SK-N-SH (cell line): ENCODE data around the gene NOX4. TPM values are rescaled to one million over a fixed set of nuclear protein-coding genes. Genes with fewer than 3 reads are reported as not detected.

ENCODE experiments used
- CTCF ChIA-PET: fragments of 300-600, 350-600 bp; formaldehyde crosslinking; extraction: SDS; loops from one replicate; lab custom pipeline; 2021; lab: Yijun Ruan, JAX
- POLR2A ChIA-PET: fragments of 350-600 bp; sonication (Branson Sonifier 250); formaldehyde crosslinking; extraction: SDS; loops from one replicate; lab custom pipeline; 2020; ENCODE audit warnings: antibody characterized with exemption, inconsistent platforms; lab: Yijun Ruan, JAX
- DNase-seq: peaks from one replicate; pipeline ENCODE4 v3.0.0; 2012
- H2AFZ ChIP-seq: fragments of 200-600 bp; sonication (generic); 2 replicates; pipeline ENCODE4 v1.8.1; 2016; ENCODE audit warnings: antibody characterized with exemption, mild to moderate bottlenecking, low read depth
- H3F3A ChIP-seq: fragments of 200-600 bp; sonication (generic); replicated peaks from 2 replicates; pipeline ENCODE3; 2016; ENCODE audit warnings: antibody characterized with exemption, mild to moderate bottlenecking; ENCODE audit not compliant: insufficient read depth
- H3K27ac ChIP-seq, 2 experiments: fragments of 200-500 bp in 1 of 2; fragments of 200-600 bp in 1 of 2; sonication (Bioruptor generic) in 1 of 2; sonication (generic), shearing (Covaris generic) in 1 of 2; 2 replicates each; pipeline versions ENCODE4 v1.5.1 to v1.6.1; 2014 to 2016; ENCODE audit warnings: low read depth in 2 of 2, inconsistent platforms in 1 of 2, low read length in 1 of 2, mild to moderate bottlenecking in 1 of 2, mixed read lengths in 1 of 2
- H3K27me3 ChIP-seq: fragments of 200-600 bp; sonication (generic), shearing (Covaris generic); 2 replicates; pipeline ENCODE4 v1.6.1; 2016; ENCODE audit warnings: mixed run types; ENCODE audit not compliant: insufficient read depth
- H3K36me3 ChIP-seq, 2 experiments: fragments of 200-500 bp in 1 of 2; fragments of 200-600 bp in 1 of 2; sonication (Bioruptor generic) in 1 of 2; sonication (generic) in 1 of 2; replicated peaks in 1 of 2; 2 replicates each; pipeline versions ENCODE3 to v1.5.1; 2014 to 2016; ENCODE audit warnings: low read length in 1 of 2, mild to moderate bottlenecking in 1 of 2; ENCODE audit not compliant: insufficient read depth in 2 of 2, control insufficient read depth in 1 of 2
- H3K4me1 ChIP-seq, 2 experiments: fragments of 200-500 bp in 1 of 2; fragments of 200-600 bp in 1 of 2; sonication (Bioruptor generic) in 1 of 2; sonication (generic), shearing (Covaris generic) in 1 of 2; 2 replicates each; pipeline versions ENCODE4 v1.5.1 to v1.6.1; 2014 to 2016; ENCODE audit warnings: low read depth in 1 of 2, low read length in 1 of 2, mixed run types in 1 of 2; ENCODE audit not compliant: insufficient read depth in 2 of 2, control insufficient read depth in 1 of 2
- H3K4me2 ChIP-seq: fragments of 200-600 bp; sonication (generic), shearing (Covaris generic); 2 replicates; pipeline ENCODE4 v1.6.1; 2017; ENCODE audit warnings: mixed run types
- H3K4me3 ChIP-seq, 2 experiments: fragments of 200-500 bp in 1 of 2; fragments of 200-600 bp in 1 of 2; sonication (Bioruptor generic) in 1 of 2; sonication (generic), shearing (Covaris generic) in 1 of 2; 2 replicates each; pipeline versions ENCODE4 v1.5.1 to v1.8.1; 2014 to 2016; ENCODE audit warnings: low read depth in 2 of 2, inconsistent platforms in 1 of 2, low read length in 1 of 2, mild to moderate bottlenecking in 1 of 2, mixed read lengths in 1 of 2, moderate library complexity in 1 of 2
- H3K79me2 ChIP-seq: fragments of 200-600 bp; sonication (generic); 2 replicates; pipeline ENCODE4 v1.8.1; 2017; ENCODE audit warnings: mild to moderate bottlenecking; ENCODE audit not compliant: insufficient read depth
- H3K9ac ChIP-seq: fragments of 200-600 bp; sonication (generic); 2 replicates; pipeline ENCODE4 v1.6.1; 2017; ENCODE audit warnings: mixed run types
- H3K9me2 ChIP-seq: fragments of 200-600 bp; sonication (generic); 2 replicates; pipeline ENCODE4 v1.6.1; 2017; ENCODE audit warnings: mixed run types
- H3K9me3 ChIP-seq: fragments of 200-600 bp; sonication (generic); 2 replicates; pipeline ENCODE4 v1.6.1; 2017; ENCODE audit warnings: mixed run types, mild to moderate bottlenecking, moderate library complexity
- H4K20me1 ChIP-seq: fragments of 200-600 bp; sonication (generic); 2 replicates; pipeline ENCODE4 v1.6.1; 2017; ENCODE audit warnings: mild to moderate bottlenecking, mixed run types; ENCODE audit not compliant: insufficient read depth
- EP300 ChIP-seq, 2 experiments: IDR thresholded peaks; 2 replicates each; pipeline versions ENCODE4 v1.4.0 to v1.6.1; 2012; ENCODE audit warnings: borderline replicate concordance in 1 of 2, low read depth in 1 of 2, low read length in 1 of 2
- FOSL2 ChIP-seq: IDR thresholded peaks from 2 replicates; pipeline ENCODE4 v1.4.0; 2012; ENCODE audit warnings: low read depth, mild to moderate bottlenecking, moderate library complexity, borderline replicate concordance
- FOXJ3 ChIP-seq: sonication (generic); formaldehyde crosslinking; IDR thresholded peaks from 2 replicates; pipeline ENCODE4 v1.5.1; 2020; ENCODE audit warnings: mild to moderate bottlenecking, missing genetic modification reagents
- FOXM1 ChIP-seq: IDR thresholded peaks from 2 replicates; pipeline ENCODE4 v1.4.0; 2012; ENCODE audit warnings: low read depth, mild to moderate bottlenecking
- MXI1 ChIP-seq: IDR thresholded peaks from 2 replicates; pipeline ENCODE4 v1.6.1; 2012; ENCODE audit warnings: mild to moderate bottlenecking, low read depth, low read length, improper control_type of control experiment
- NRF1 ChIP-seq: IDR thresholded peaks from 2 replicates; pipeline ENCODE4 v1.6.1; 2012; ENCODE audit warnings: low read depth, mild to moderate bottlenecking, low read length
- POLR2AphosphoS5 ChIP-seq: IDR thresholded peaks from 2 replicates; pipeline ENCODE4 v1.6.1; 2012; ENCODE audit warnings: low read depth, low read length
- RCOR1 ChIP-seq: fragments of 150-350 bp; IDR thresholded peaks from 2 replicates; pipeline ENCODE4 v1.6.1; 2017; ENCODE audit warnings: antibody characterized with exemption, low read length
- SMC3 ChIP-seq: IDR thresholded peaks from 2 replicates; pipeline ENCODE4 v1.6.1; 2012; ENCODE audit warnings: low read depth, low read length, improper control_type of control experiment
- YY1 ChIP-seq: IDR thresholded peaks from 2 replicates; pipeline ENCODE4 v1.4.0; 2012; ENCODE audit warnings: low read depth, mild to moderate bottlenecking
- WGBS: methylation state at CpG from one replicate; pipeline ENCODE4 v1.1.6; 2017; ENCODE audit warnings: low lambda C conversion rate; 5-methylcytosine and 5-hydroxymethylcytosine counted together
- polyA plus RNA-seq, 3 experiments: library from polyadenylated mRNA; depleted of rRNA; stranded (reverse); fragments of >200 nt; gene quantifications; 2 replicates each; pipeline ENCODE4 v1.2.3, GENCODE V29; 2012
- TF ChIP-seq, protein P1 (sequence below): fragments of 150-350 bp; IDR thresholded peaks from 2 replicates; pipeline ENCODE4 v1.6.1; 2017; ENCODE audit warnings: antibody characterized with exemption, low read length, low read depth, borderline replicate concordance
- TF ChIP-seq, protein P2 (sequence below): fragments of 150-350 bp; IDR thresholded peaks from 2 replicates; pipeline ENCODE4 v1.6.1; 2016; ENCODE audit warnings: mild to moderate bottlenecking, low read depth, low read length

NOX4 gene
- polyA plus RNA-seq, 1 of the 3 experiments (the other 2 are of a cell fraction), result 2.2 TPM

DNA sequence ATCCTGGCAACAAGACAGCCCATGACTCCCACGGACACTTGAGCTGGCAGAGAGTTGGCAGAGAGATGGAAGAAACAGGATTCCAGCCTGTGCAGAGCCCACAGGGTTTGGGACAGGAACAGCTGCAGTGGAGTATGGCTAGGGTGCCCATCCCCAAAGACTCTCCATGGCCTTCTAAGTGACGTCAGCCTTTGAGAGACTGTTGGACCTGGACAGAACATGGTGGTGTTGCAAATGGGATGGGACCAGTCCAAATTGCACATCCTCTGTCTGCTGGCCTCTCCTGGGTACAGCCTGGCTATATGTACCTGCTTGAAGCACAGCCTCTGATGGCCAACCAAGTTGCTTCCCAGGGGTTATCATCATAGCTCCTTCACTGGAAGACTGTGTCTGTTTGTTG, 34.5 kb downstream of the NOX4 start:
- Histone ChIP-seq H3K4me2 (no peak overlapping the region), H3K27me3 (no peaks in the 10 kb centered on the region), H3K36me3 (no peaks in the 10 kb centered on the region), H4K20me1 (no peaks in the 10 kb centered on the region), H3K9me2 (no peaks in the 10 kb centered on the region), H3K79me2 (no peaks in the 10 kb centered on the region; the same call in 1 of the 2 replicates), H3K27ac (no peak overlapping the region), H3K4me1 (no peaks in the 10 kb centered on the region), H3K9ac (no peak overlapping the region), H3K4me3 (no peak overlapping the region), H2AFZ (no peak overlapping the region), H3K9me3 (no peaks in the 10 kb centered on the region), H3F3A (no peaks in the 10 kb centered on the region)
- ChIA-PET POLR2A (no interaction called here), CTCF (interaction anchor here (0.7 kb wide), 1 partner anchor 9 kb away, joined by 3 read pairs; no protein-coding TSS in a partner anchor)
- DNase-seq, result no peak
- TF ChIP-seq SMC3, result no peak
- TF ChIP-seq, protein P1, sequence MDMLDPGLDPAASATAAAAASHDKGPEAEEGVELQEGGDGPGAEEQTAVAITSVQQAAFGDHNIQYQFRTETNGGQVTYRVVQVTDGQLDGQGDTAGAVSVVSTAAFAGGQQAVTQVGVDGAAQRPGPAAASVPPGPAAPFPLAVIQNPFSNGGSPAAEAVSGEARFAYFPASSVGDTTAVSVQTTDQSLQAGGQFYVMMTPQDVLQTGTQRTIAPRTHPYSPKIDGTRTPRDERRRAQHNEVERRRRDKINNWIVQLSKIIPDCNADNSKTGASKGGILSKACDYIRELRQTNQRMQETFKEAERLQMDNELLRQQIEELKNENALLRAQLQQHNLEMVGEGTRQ, result no peak
- no peak for TF ChIP-seq RCOR1
- WGBS, result 40% methylated on average over 1 of the region's 2 CpGs

DNA sequence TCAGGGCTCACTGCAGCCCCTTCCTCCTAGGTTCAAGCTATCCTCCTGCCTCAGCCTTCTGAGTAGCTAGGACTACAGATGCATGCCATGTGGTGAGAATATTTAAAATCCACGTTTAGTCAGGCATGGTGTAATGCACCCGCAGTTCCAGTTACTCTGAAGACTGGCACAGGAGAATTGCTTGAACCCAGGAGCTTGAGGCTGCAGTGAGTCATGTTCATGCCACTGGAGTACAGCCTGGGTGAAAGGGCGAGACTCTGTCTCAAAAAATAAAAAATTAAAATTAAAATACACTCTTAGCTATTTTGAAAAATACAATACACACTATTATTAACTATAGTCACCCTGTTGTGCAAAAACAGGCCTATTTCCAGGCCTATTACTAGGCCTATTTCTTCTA, 38.4 kb downstream of the NOX4 start:
- 68% methylated on average over 3 of the region's 3 CpGs for WGBS
- no peak for DNase-seq

More for the DNA sequence above, 38.4 kb downstream of the NOX4 start:
- Histone ChIP-seq H3K4me2 (no peak overlapping the region), H3K79me2 (no peaks in the 10 kb centered on the region), H2AFZ (no peak overlapping the region), H3K9ac (no peak overlapping the region), H3K9me3 (no peaks in the 10 kb centered on the region), H3K4me3 (no peak overlapping the region), H3K36me3 (peaks cover 0 to 9% of the 10 kb centered on the region in 2 experiments), H3K9me2 (no peaks in the 10 kb centered on the region), H3F3A (peaks cover 3% of the 10 kb centered on the region), H4K20me1 (no peaks in the 10 kb centered on the region), H3K4me1 (no peaks in the 10 kb centered on the region), H3K27me3 (no peaks in the 10 kb centered on the region), H3K27ac (no peak overlapping the region)
- POLR2A ChIA-PET, result interaction anchor here (1.0 kb wide), 1 partner anchor 38 kb away, joined by 3 read pairs; no protein-coding TSS in a partner anchor
- no peak for TF ChIP-seq POLR2AphosphoS5
- TF ChIP-seq, protein P1, result no peak
- TF ChIP-seq, protein P2, sequence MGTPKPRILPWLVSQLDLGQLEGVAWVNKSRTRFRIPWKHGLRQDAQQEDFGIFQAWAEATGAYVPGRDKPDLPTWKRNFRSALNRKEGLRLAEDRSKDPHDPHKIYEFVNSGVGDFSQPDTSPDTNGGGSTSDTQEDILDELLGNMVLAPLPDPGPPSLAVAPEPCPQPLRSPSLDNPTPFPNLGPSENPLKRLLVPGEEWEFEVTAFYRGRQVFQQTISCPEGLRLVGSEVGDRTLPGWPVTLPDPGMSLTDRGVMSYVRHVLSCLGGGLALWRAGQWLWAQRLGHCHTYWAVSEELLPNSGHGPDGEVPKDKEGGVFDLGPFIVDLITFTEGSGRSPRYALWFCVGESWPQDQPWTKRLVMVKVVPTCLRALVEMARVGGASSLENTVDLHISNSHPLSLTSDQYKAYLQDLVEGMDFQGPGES, result no peak
- no peak for TF ChIP-seq NRF1
- TF ChIP-seq FOXJ3, result no peak
- no peak for TF ChIP-seq EP300 (IDR thresholded peaks at IDR 0.05; ENCODE audit: borderline replicate concordance in 1 of 2, low read depth in 1 of 2, low read length in 1 of 2)
- TF ChIP-seq FOXM1, result no peak
- TF ChIP-seq MXI1, result no peak
- no peak for TF ChIP-seq FOSL2
- no peak for TF ChIP-seq YY1
- CTCF ChIA-PET, result no interaction called here
